SH-SY5Y (cell line): ENCODE data around the gene PRDM15.

Source experiments
- GATA2 ChIP-seq: IDR thresholded peaks from 2 replicates; pipeline ENCODE4 v1.6.1; 2011; ENCODE audit warnings: mild to moderate bottlenecking, low read depth, low read length
- GATA3 ChIP-seq: IDR thresholded peaks from 2 replicates; pipeline ENCODE4 v1.6.1; 2011; ENCODE audit warnings: low read depth, mild to moderate bottlenecking, low read length, moderate library complexity

PRDM15 gene

DNA sequence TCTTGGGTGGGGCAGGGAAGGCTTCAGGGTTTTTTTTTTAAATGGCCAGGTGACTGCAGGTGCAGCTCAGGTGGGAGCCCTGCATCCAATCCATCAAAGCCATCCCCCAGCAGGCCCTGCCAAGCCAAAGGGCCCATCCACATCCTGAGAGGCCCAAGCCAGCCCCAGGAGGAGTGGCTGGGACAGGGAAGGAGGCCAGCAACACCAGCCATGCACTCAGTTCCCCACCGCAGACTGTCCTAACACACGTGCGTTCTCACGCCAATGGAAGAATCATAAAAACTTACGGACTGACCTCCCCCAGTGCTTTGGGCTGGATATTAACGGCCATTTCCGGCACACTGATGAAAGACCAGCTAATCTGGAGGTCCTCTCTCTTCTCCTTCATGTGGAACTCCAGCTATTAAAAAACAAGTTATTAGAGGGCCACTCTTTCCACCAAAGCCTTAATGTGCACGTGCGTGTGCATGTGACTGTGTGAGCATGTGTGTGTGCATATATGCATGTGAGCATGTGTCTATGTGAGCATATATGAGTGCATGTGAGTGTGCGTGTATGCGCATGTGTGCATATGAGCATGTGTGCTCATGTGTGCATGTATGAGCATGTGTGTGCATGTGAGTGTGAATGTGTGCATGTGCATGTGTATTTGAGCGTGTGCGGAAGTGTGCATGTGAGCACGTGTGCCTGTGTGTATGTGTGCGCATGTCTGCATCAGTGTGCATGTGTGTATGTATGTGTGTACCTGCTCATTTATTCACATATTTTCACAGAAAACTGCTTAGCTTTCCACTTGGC is 39.6 kb upstream of the PRDM15 start:
- TF ChIP-seq GATA2 = no peak
- no peak for TF ChIP-seq GATA3

DNA sequence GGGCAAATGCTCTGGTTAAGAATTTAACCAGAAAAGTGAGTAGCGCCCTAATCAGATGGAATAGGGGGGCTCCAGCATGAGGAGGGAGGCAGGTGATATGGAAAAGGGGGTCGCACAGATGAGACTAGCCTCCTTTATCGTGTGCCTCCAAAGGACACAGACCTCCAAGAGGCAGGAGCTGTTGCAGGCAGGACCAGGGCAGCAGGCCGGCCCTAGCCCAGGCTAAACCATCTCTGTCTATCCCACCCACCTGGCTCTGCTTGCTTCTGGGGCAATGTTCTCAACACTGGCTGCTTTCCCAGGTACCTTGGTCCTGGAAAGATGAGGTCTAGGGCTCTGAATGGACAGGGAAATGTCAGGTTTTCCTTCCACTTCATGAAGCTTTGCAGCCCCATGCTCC is 38.4 kb upstream of the PRDM15 start:
- TF ChIP-seq GATA3 = no peak
- no peak for TF ChIP-seq GATA2

DNA sequence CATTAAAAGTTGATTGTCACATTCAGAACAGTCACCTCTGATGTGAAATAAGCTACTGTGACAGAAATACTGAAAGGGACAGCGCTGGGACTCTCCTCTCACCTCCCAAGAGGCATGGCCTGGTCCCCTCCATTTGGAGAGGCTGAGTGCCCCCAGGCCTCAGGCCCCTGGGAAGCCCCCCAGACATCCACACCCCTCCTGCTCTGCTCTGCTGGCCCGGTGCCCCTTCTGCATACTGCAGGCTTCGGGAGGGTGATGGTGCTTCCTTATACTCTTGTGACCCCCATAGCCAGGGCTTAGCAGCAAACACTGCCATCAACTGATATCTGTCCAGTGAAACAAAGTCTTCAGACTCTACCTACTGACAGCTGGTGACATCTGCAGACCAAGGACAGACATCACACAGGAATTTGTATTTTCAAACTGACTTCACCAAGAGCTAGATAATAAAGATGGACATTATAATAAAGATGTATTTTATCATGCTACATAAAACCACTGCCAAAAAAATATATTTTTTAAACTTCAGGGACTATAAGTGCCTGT is 37.8 kb upstream of the PRDM15 start:
- TF ChIP-seq GATA3 = no peak
- no peak for TF ChIP-seq GATA2

DNA sequence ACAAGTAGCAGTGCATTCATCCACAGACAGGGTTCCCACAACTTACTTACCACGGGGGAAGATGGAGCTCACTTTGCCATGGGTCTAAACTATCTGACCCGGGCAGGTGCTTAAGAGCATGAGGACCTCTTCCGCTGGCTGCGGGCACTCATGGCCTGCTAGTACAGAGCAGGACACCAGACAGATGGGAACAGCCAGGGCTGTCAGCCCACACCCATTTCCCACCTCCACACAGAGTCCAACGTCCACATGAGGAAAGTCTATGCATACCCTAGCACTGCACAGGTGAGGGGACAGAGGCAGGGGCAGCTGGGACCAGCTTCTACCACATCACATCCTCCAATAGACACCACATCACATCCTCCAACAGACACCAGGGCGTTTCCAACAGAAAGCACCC is 35.8 kb upstream of the PRDM15 start:
- TF ChIP-seq GATA3 (no peak), GATA2 (no peak)

DNA sequence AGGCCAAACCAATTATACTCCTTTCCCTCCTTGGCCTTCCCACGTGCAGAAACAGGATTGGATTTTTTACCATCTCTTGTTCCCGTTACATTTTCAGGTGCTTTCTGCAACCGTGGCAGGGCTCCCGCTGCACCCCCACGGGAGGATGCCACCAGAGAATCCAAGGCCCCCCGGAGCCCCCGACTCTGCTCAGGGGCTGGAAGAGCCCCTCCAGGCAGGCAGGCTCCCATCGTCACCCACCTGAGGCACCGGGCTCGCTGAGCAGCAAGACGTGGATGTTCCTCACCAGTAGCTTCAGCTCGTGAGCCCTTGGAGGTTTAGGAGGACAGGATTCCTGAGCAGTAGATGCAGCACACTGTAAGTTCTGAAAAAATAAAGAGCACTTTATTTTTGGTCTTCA is 35.2 kb upstream of the PRDM15 start:
- TF ChIP-seq GATA2 (no peak), GATA3 (no peak)

DNA sequence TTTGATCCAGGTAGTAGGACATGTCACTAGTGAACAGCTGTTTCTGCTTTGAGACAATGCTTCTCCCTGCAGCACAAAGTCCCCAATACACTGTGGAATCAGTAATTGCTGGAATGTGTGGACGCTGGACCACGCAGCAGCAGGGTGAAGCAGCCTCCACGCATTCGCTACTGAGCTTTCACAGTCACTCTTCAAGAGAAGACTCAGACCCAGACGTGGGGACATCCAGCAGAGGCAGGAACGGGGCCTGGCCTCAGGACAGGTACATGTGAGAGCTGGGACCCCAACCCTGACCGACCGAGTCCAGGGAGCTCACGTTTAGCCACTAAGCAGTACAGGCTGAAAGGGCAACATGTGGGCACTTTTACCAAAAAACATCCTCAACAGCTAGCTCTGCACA is 34.1 kb upstream of the PRDM15 start:
- TF ChIP-seq GATA2 = no peak
- no peak for TF ChIP-seq GATA3

DNA sequence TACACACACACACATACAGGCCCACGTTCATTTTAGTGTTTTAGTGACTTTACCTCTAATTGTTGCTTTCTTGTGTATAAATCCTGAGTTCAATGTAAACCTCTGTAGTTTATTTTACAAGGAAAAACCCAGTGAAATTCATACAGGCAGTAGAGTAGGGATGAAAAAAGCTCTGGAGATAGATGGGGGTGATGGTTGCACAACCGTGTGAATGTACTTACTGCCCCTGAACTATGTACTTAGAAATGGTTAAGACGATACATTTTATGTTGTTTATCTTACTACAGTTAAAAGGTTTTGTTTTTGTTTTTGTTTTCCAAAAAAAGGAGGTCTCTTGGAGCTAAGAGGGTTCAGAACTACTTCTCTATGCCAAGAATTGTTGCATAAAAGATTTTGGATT is 29.7 kb upstream of the PRDM15 start:
- TF ChIP-seq GATA3 = no peak
- TF ChIP-seq GATA2 = no peak

DNA sequence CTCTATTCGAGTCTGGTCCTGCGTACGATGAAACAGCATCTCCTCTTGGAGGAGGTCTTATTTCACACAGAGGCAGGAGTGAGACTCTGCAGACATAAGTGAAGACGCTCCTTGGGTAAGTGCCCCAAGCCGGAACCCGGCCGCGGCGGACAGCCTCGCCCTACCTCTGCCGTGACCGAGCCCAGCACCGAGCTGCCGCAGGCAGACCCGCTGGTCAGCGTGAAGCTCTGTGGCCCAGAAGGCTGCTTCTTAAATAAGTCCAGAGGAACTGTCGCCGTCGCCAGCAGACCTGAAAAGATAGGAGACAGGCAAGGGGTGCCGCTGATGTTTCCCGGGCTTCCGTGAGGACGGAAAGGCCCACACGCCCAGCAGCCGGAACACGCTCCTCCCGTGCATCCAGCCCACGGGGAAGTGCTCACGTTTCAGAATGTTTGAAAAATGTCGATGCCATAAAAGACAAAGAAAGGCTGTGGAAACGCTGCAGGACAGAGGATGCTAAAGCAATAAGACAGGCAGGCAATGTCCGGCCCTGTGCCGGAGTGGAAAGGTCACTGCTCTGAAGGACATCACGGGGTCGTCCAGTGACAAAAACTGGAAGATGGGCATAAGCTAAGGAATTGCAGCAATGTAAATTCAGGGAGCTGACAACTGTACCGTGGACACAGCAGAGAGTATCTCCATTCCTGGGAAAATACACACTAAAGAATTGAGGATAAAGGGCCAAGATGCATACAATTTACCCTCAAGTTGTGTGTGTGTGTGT is 28.5 kb upstream of the PRDM15 start:
- no peak for TF ChIP-seq GATA3
- TF ChIP-seq GATA2 = no peak

DNA sequence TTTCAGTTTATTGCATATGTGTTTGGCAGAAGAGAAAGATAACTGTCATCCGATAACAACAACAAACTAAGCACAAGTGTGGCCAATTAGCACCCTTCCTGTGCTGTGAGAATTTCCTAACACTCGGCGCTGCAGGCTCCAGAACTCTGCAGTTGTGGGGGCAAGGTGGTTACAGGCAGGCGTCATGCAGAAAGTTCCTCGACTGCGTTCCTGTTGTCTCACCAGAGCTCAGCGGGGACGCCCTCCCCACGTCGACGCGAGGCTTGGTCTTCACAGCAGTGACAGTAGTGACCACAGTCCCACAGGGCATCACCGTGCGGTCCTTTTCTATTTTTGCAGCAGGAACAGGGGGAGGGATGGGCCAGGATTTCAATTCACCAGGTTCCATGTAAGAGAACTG is 27.6 kb upstream of the PRDM15 start:
- TF ChIP-seq GATA2 (no peak), GATA3 (no peak)

DNA sequence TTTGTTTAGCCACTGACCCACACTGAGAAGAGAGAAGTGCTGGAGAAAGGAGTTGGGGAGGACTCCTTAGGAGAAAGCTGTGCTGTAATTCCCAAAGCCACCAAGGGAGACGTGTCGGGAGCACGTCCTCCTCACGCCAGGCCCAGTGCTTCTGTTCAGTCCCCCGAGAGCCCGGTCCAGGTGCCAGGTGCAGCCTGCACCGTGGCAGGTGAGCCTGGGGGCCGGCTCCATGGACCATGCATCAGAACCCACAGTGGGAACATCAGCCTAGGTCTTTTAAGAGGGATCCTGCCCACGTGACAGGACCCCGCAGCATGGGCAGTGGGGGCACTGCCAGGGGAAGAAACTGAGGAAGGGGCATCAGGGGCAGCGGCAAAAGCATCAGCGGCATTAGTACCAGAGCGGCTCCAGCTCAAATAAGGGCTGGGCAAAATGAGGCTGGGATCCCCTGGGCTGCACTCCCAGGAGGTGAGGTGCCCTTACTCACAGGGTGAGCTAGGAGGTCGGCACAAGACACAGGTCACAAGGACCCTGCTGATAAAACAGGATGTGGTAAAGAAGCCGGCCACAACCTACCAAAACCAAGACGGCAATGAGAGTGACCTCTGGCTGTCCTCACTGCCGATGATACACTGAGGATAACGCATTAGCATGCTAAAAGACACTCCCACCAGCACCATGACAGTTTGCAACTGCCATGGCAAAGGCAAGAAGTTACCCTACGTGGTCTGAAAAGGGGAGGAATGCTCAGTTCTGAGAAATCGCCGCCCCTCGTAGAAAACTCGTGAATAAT is 24.6 kb upstream of the PRDM15 start:
- no peak for TF ChIP-seq GATA2

DNA sequence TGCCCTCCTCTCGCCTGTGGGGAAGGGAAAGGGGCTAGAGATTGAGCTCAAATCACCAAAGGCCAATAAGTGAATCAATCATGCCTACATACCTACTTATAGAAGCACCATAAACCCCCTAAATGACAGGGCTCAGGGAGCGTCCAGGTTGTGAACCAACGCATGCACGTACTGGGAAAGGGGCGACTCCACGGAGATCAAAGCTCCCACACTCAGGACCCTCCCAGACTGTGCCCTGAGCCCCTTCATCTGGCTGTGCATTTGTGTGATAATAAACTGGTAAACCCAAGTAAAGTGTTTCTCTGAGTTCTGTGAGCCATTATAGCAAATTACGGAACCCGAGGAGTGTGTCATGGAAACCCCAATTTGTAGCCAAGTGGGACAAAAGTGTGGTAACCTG is 23.8 kb upstream of the PRDM15 start:
- no peak for TF ChIP-seq GATA2

DNA sequence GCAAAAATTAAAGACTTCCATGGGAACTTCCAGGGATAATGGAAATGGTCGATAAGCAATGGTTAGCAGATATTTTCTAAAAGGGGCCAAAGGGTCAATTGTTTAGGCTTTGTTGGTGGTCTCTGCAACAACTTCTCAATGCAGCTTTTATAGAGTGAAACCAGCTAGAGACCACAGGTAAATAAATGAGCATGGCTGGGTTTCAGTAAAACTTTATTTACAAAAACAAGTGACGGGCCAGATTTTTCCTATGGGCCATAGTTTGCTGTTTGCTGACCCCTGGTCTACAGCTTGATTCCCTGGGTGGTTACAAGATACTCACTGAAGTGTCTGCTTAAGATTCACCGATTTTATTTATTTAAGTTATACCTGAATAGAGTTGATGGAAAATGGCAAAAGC is 22.6 kb upstream of the PRDM15 start:
- no peak for TF ChIP-seq GATA3
- no peak for TF ChIP-seq GATA2

DNA sequence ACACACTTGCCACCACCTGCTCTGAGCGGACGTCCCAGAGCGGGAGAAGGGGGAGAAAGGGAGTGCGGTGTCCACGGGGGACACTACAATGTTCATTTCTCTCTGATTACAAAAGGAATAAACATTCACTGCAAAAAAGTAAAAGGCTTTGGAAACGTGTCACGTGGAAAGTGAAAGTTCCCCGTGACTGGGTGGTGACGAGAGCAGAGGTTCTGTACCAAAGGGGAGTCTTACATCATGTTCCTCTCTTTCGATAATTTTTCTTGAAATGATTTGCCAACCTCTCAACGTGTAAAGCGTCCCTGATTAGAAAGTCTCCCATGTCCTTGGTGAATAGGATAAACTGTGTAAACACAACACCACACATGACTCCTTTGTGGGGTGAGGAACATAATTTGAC is 22.0 kb upstream of the PRDM15 start:
- TF ChIP-seq GATA3 (no peak), GATA2 (no peak)

DNA sequence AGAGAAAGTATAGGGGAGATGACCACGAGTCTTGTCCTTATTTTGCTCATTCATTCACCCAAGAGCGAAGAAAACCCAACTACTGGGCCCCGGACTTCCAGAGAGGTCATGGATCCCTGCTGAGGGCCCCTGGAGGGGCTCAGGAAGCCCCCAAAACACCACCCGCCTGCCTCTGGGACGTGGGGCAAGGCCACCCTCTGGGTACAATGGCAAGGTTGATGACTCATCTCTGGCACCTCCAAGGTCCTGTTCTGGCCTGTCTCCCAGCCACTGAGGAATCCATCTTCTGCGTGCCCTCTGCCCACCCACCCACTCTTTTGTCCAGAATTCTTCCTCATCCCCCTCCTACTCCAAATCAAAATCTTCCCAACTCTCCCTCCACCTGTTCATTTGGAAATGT is 21.3 kb upstream of the PRDM15 start:
- TF ChIP-seq GATA2 (no peak), GATA3 (no peak)

DNA sequence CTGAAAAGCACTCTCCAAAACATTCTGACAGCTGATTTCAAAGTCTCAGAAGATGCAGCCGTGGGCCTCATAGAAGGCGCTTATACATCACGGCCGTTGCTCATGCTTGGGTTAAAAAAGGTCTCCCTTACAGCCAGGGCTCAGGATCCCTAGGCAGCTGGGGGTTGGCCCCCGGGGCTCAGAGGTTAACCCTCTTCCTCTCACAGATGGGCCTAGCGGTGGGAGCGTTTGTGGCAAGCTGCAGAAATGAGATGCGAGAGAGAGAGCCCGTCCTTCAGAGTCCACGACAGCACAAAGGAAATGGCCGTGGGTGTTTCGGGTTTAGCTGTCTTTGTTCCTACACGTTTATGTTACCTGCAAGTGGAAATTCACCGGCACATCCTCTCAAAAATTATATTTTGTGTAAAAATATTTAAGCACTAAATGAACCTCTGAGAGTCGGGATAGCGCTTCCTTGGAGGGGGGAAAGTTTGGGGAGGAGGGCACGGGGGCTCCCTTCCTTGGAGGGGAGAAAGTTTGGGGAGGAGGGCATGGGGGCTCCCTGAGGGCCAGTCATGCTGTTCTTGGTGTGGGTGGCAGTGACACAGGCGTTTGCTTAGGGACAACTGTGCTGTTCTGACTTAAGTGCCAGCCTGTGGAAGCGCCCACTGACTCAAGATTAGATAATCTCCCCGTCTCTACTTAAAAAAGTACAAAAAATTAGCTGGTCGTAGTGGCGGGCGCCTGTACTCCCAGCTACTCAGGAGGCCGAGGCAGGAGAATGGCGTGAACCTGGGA is 20.5 kb upstream of the PRDM15 start:
- no peak for TF ChIP-seq GATA2
- no peak for TF ChIP-seq GATA3

DNA sequence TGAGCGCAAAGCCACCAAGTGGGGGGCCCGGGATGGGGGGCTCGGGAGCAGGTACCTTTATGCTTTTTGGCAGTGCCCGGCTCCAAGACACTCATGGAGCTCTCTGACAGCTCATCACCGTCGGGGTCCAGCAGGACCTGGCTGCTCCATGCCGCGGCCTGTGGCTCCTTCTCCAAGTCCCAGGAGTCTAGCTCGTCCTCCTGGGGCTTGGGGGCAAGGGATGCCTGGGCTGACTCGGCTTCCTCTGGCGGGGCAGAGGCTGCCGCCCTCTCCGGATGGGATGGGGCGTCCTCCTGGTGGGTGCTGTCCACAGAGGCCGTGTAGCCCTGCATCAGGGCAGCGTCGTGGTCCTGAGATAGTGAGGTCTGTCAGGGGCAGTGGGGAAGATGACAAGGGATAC is 19.9 kb upstream of the PRDM15 start:
- TF ChIP-seq GATA3 = no peak
- TF ChIP-seq GATA2 = no peak
